Omental fat pad (tissue), 4 donors: ENCODE measurements around the gene CMYA5. TPM values are rescaled to one million over a fixed set of nuclear protein-coding genes. Genes with fewer than 3 reads are reported as not detected.

Source experiments
- ATAC-seq: fragments of 150-250 bp; one replicate; pipeline ENCODE4 v1.9.1; 2016; ENCODE audit warnings: mild to moderate bottlenecking, moderate library complexity; ENCODE audit not compliant: low FRiP score
- DNase-seq: peaks from one replicate; pipeline ENCODE4 v3.0.0-alpha.2; 2019; ENCODE audit warnings: low spot score
- total RNA-seq, 4 donors: library from RNA; depleted of rRNA; stranded (reverse); fragments of >200 nt; gene quantifications; one replicate each; pipeline ENCODE4 v1.1.0, GENCODE V29; 2016
- TF ChIP-seq, protein P1 (sequence below), 3 donors: fragments of 450-650 bp; IDR thresholded peaks; one replicate each; pipeline ENCODE4 v1.5.1; 2016 to 2017; ENCODE audit warnings: antibody characterized with exemption in 3 of 3, mild to moderate bottlenecking in 3 of 3, moderate library complexity in 2 of 3

CMYA5 gene
- total RNA-seq, 4 donors from 2014 or later: 4.2 to 21.0 (median 6.3) TPM

DNA sequence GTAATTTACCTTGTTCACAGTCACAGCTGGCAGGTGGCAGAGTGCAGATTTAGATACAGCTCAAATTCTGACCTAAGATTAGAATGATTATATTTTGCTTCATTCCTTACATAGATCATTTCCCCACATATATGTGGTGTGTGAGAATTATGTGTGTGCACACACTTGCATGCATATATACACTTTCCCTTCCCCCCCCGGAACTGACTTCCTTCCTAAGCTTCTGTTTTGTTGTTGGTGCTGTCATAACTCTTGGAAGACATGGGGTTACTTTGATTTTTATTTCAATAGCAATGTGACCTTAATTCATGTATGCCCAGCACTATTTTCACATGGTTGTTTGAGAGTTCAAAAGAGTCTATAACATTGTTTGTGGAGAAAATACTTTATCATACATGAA, 112.8 kb downstream of the CMYA5 start:
- DNase-seq (no peak), ATAC-seq (no peak)
- TF ChIP-seq, protein P1, sequence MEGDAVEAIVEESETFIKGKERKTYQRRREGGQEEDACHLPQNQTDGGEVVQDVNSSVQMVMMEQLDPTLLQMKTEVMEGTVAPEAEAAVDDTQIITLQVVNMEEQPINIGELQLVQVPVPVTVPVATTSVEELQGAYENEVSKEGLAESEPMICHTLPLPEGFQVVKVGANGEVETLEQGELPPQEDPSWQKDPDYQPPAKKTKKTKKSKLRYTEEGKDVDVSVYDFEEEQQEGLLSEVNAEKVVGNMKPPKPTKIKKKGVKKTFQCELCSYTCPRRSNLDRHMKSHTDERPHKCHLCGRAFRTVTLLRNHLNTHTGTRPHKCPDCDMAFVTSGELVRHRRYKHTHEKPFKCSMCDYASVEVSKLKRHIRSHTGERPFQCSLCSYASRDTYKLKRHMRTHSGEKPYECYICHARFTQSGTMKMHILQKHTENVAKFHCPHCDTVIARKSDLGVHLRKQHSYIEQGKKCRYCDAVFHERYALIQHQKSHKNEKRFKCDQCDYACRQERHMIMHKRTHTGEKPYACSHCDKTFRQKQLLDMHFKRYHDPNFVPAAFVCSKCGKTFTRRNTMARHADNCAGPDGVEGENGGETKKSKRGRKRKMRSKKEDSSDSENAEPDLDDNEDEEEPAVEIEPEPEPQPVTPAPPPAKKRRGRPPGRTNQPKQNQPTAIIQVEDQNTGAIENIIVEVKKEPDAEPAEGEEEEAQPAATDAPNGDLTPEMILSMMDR (IDR thresholded peaks at IDR 0.05): no peak

DNA sequence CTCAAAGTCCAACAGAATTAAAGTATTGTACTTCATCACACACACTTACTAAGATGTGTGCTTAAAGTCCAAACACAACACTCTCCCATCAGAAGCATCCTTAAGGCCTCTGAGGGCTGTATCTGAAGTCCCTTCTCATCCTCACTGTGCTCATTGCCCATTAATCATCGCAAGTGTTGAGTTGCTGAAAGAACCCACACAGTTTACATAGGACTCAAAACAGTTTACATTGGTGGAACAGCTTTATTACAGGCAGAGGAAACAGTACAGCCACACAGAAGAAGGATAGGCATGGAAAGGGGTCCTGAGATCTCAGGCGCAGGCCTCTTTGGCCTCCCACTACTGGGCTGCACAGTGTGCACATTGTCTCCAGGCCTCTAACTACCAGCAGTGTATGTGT, 113.4 kb downstream of the CMYA5 start:
- TF ChIP-seq, protein P1 (IDR thresholded peaks at IDR 0.05): no peak
- DNase-seq: no peak
- no peak for ATAC-seq

DNA sequence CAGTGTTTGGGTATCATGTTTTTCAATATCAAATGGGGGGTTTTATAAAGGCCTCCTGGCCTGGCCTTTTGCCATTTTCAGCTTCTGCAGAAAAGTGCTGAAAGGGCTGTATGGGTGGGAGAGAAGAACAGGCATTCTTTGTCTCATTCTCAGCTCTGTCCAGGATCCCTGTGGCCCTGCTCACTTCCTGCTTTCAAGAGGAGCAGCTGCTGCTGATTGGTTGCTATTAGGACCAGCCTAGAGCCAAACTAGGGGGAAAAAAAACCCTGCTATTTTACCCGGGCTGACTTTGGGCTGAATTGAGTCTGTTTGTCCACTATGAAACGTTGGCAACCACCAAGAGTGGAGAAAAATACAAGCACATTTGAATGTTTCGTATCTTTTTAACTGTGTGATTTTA, 117.1 kb downstream of the CMYA5 start:
- no peak for ATAC-seq
- TF ChIP-seq, protein P1 (IDR thresholded peaks at IDR 0.05): no peak

DNA sequence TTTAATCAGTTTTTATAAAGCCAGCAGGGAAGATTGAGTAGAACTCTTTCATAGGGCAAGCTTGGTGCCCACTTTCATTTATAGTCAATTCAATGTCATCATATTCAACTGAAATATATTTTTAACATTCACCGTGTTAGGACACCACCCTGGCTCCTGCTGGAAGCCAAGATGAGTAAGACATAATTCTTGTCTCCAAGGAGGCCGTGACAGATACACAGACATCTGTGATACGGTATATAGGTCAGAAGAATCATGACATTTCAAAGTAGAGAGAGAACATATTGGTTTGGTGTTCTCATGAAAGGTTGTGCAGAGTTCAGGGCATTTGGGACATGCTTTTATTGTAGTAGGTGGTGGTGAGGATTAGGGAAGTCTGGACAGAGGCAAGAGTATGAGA, 120.1 kb downstream of the CMYA5 start:
- TF ChIP-seq, protein P1 (IDR thresholded peaks at IDR 0.05): no peak
- ATAC-seq (peak; percentile 51), DNase-seq (no peak)

More for the DNA sequence above, 117.1 kb downstream of the CMYA5 start:
- DNase-seq: no peak

DNA sequence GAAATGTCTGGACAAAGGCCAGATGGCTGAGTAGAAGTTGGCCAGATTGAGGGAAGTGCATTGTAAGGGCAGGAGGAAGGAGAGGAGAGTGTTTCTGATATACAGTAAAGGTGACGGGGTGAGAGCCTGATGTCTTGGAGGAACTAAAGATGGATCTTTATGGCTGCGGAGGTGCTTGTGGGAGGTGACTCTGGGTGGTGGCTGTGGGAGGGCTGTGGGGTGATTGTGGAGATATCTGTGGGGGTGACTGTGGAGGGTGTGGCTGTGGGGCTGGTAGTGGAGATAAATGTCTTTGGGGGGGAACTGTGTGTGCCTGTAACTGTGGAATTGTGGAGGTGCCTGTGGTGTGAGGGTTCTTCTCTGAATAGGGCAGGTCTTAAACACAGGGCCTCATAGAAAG, 121.4 kb downstream of the CMYA5 start:
- ATAC-seq (no peak), DNase-seq (no peak)
- TF ChIP-seq, protein P1 (IDR thresholded peaks at IDR 0.05): no peak

DNA sequence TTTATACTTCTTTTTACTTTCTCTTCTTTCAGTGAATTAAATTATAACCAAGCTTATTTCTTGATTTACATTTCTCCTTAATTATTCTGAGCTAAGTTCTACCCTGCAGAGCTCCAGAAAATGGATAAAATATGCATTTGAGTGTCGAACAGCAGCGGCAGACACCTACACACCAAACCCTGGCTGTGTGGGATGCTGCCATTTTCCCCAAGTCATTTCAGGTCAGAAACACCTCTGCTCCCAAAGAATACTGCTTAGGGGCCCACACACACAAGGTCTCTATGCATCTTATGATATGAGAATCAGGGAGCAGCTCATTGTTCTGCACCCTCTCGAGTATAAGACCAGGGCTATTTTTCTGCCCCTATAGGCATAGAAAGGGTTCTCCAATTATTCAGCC, 122.3 kb downstream of the CMYA5 start:
- no peak for ATAC-seq
- no peak for DNase-seq
- TF ChIP-seq, protein P1 (IDR thresholded peaks at IDR 0.05): no peak

DNA sequence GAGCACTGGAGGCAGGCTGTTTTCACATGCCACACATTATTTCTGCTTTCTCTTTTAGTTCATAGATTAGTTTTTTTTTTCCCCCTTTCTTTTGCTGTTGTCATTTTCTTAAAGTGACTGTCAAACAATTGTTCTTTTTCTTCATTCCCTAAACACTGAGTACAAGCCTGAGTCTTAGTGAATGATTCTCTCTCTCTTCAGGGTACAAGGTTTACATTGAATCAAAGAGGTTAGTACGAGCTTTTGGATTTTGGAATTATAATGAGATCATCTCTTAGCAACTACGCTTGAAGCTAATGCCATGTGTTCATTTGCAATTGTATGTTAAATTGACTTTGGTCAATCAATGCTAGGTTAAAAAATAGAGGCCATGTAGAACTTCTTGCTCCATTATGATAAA, 125.1 kb downstream of the CMYA5 start:
- ATAC-seq: no peak
- TF ChIP-seq, protein P1 (IDR thresholded peaks at IDR 0.05): no peak
- DNase-seq: no peak
